ENCODE measurements around the gene CFAP69.
"Not testable (repeated sequence)": the region's sequence is repeated elsewhere in the genome, so short reads cannot be mapped to it uniquely, and the experiment has no call there.

The CFAP69 gene

DNA sequence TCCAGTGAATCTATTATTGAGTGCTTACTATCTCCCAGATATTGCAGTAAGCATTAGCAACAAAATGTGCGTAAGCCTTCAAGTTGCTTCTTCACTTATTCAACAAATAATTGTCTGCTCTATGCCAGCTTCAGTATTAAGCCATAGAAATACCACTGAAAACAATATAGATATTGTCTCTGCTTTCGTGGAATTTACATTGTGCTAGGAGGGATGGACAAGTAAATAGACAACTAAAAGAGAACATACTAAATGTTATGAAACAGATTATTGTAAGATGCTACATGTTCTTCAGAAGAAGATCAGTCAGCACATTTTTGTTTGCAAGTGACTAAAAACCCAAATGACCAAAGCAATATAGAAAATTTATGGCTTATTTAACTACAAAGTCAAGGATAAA lies 27.3 kb downstream of the CFAP69 start:
- DNase-seq: no peak

GRCh38 chr7:90274161-90274560 lies 29.2 kb downstream of the CFAP69 start:
- DNase-seq: no peak

DNA sequence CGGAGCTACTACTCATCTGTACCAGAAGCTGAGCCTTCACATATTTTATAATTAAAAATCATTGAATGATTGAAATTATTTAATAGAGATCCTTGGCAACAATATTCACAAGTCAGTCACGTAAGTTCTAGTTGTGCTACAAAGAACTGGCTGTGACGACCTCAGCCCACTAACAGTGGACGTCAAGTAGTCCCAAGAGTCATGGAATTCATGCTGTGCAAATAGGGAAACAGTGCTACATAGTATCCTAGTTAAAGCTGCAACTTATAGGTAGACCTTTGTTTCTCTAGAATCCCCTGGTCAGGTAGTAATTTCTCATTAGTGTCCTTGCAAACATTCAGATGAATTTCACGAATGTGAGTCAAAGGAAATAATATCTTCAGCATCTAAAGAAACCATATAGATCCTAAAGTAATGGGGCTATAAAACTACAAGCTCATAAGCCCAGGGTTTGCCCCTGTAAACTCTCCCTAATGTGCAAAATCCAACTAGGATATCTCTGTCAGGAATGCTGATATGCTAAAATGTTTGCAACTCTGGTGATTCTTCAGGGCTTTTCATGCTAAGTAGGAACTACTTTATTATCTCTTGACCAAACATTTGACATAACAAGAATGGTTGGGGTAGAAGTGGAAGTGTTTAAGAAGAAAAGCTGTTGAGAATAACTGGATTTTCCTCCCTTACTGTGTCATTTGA lies 31.2 kb downstream of the CFAP69 start:
- no peak for DNase-seq

DNA sequence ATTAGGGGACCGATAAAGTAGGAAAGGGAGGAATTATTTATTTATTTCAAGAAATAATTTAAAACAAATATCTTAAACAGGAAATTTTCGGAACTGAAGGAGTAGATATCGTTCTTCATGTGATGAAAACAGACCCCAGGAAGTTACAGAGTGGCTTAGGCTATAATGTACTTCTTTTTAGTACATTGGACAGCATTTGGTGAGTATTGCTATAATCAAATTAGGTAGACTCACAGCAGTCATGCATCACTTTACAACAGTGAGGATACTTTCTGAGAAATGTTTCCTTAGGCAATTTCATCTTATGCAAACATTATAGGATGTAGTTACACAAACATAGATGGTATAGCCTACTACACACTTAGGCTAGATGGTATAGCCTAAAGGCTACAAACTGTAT lies 43.2 kb downstream of the CFAP69 start:
- DNase-seq: no peak

DNA sequence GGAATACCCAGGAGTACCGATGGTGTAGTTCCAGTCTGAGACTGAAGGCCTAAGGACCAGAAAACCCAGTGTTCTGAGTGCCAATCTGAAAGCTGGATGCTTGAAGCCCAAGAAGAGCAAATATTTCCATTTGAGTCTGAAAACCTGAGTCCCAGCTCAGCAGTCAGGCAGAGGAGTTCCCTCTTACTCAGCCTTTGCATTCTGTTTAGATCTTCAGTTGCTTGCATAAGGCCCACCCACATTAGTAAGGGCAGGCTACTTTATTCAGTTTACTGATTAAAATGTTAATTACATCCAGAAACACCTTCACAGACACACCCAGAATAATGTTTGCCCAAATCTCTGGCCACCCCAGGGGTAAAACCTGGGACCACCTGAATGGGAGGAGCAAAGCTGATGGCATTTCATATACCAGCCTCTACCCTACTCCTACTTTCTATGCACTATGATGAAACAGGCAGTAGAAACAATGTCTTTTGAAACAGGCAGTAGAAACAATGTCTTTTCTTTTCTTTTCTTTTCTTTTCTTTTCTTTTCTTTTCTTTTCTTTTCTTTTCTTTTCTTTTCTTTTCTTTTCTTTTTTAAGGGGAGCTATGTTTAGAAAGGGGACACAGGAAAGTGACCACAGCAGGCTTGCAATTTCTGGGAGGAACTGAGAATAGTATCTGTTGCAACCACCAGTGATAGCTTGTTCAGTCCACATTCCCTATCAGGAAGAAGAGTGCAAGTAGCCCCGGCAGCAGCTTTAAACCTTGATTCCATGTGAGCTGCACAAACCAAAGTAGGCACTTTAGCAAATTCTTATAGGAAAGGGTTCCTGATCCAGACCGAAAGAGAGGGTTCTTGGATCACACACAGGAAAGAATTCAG lies 45.5 kb downstream of the CFAP69 start:
- no peak for DNase-seq

DNA sequence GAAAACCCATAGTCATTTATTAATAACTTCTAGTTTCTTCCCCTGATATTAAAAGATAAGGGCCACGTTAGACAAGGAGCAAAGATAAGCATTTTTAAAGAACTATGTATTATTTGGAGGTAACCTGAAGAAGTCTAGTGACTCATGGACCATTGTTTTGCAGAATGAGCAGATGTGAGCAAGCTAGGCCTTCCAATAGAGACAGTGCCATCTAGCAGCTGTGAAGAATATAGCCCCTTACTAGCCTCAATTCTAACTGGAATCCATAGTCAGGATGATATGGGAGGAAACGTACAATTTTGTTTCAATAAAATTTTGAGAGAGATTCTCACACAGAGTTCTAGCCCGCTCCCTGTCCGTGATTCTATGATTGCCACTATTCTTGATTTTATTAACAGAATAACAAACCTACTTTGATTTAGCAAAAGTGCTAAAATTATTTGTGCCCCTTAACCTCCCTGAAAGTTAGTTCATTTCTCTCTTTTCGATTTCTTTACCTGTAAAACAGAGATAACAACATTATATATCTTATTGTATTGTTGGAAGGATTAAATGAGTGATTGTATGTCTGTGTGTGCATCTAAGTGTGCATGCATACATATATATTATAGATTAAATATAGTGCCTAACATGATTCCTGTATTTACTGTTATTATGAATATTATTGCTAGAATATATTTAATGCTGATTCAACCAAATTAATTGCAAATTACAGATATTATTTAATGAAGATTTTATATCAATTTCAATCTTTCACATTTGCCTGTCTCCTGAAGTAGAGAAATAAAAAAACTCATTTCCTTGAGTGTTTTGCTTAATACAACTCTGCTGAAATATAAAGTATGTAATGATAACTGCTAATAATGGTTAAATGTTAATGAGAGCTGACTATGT lies 53.4 kb downstream of the CFAP69 start:
- DNase-seq: no peak

DNA sequence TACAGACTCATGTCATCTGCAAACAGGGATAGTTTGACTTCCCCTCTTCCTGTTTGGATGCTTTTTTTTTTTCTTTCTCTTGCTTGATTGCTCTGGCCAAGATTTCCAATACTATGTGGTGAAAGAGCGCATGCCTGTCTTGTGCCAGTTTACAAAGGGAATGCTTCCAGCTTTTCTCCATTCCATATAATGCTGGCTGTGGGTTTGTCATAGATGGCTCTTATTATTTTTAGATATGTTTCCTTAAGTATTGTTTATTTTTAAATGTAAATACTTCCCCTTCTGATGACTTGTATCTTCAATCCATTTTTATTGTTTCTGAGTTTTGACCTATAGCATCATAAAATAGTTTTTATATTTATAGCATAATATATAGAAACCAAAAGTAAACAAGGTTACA lies 58.3 kb downstream of the CFAP69 start:
- no peak for DNase-seq

DNA sequence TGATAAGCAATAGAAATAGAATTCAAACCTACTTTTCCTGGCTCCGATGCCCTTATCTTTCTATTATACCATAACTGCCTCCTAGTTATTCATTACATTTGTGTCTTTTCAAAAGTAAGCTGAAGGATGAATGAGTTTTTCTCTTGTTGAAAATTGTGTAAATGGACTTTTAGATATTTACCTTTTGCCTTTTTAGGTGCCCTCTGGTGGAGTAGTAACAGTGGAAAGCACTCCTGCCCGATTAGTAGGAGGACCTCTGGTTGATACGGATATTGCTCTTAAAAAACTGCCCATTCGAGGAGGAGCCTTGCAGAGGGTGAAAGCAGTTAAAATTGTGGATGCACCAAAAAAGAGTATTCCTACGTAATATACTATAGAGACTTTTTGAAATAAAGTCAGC lies 64.9 kb downstream of the CFAP69 start:
- DNase-seq: no peak

- no peak for DNase-seq
These were observed 66.2 kb downstream of the CFAP69 start for GRCh38 chr7:90311175-90311574.

GRCh38 chr7:90312745-90313144 lies 67.8 kb downstream of the CFAP69 start:
- no peak for DNase-seq

GRCh38 chr7:90313907-90314306 lies 68.9 kb downstream of the CFAP69 start:
- DNase-seq: no peak

DNA sequence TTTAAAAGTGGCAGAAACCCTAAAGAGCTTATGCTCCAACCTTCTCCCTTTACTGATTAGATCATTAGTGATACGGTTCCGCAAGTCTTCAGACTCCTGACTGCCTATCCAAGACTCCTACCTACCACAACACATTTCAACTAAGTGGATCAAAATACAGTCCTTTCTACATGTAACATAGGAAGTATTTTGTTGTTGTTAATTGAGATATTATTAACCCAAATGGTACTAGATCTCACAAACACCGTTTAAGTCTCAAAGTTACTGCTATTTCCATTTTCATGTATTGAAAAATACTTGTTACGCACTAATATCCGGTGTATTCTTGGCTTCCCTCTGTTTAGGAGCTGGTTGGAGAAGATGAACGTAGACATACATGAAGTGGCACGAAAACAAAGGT lies 75.0 kb downstream of the CFAP69 start:
- DNase-seq: no peak

DNA sequence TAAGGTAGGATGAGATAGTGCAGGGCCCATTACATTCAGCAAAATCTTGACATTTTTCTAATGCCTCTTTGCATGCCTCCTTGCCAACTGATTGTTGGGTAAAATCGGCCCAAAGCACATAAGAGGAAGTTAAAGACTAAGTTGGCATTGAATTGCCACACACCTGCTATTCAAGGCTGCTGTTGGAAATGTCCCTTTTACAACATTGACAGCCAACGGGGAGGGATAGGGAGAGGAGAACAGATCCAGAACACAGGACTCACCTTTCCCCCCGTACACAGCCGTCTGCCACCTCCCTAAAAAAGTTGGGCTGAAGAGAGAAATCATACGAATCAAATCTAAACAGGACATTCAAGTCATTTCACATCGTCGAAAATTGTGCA lies 75.4 kb downstream of the CFAP69 start:
- no peak for DNase-seq

DNA sequence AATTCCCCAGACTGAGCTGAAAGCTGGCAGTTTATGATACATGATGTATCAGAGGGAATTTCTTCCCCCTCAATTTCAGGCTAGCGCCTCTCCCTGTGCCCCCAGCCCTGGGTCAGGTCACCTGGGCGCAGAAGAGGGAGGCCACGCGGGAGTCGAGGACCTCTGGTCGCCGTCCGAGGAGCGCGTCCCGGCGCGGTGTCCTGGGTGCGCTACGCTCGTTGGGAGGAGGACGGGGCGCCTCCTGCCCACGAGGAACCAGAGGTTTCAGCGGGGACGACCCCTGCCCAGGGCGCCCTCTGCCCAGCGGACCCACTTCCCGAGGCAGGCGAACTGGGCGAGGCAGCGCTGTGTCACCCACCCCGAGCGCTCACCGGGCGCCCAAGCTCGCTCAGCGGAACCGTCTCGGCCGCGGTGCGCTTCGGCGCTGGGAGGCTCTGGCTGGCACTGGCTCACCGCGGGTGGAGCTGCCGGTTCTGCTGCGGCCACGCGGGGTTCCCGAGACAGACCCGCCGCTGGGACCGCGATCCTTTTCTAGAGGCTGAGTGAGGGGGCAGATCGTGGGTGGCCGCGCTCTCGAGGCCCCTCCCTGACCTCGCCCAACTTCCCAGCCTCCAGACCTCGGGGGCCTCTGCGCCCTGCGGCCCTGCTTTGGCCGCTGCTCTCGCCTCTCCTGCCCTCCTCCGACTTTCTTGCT lies 76.0 kb downstream of the CFAP69 start, which contains the start of gene FAM237B:
Gene FAM237B, minus strand, starts transcription at position 504 of the 694 bp plus-strand sequence. CDS start 1,556 bp downstream, outside the sequence.
- DNase-seq: no peak

DNA sequence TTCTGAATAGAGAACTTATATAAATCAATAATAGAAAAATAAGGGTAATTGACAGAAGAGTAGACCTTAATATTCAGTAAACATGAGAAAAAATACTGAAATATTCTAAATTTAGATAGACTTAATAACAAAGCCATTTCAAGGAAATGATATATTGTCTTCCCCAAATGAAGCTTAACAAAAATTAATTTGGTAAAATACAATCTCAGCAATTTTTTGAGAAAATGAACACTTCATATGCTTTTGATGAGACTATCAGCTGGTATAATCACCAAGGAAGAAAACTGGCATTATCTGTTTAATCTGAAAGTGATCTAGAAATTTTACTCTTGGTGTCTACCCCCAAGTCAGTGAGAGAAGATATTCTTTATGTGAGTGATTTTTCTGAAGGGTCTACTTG lies 77.9 kb downstream of the CFAP69 start:
- DNase-seq: no peak

DNA sequence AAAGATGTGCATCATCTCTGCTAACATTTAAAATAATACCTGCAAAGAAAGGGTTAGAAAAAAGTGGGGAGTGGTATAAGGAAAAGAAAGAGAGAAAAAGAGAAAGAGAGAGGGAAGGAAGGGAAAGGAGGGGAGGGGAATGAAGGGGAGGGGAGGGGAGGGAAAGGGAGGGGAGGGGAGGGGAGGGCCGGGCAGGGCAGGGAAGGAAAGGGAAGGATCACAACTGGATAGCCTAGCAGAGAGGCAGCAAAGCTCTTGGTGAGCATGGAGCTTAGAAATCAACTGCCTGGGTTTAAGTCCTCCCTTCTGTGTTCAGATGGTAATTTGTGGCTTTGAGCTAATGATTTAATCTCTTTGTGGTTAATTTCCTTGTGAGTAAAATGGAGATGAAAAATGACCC lies 81.5 kb downstream of the CFAP69 start:
- DNase-seq: no peak

DNA sequence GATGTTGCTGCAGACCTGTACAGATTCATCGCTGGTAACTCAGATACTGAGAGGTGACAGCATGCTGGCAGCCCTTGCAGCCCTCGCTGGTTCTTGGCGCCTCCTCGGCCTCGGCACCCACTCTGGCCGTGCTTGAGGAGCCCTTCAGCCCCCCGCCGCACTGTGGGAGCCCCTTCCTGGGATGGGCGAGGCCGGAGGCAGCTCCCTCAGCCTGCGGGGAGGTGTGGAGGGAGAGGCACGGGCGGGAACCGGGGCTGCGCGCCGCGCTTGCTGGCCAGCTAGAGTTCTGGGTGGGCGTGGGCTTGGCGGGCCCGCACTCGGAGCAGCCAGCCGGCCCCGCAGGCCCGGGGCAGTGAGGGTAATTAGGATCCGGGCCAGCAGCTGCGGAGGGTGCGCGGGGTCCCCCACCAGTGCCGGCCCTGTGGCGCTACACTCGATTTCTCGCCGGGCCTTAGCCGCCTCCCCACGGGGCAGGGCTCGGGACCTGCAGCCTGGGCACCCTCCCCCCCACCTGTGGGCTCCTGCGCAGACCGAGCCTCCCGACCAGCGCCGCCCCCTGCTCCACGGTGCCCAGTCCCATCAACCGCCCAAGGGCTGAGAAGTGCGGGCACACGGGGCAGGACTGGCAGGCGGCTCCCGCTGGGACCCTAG lies 89.3 kb downstream of the CFAP69 start:
- DNase-seq: no peak

GRCh38 chr7:90334926-90335325 lies 90.0 kb downstream of the CFAP69 start:
- not testable (repeated sequence) for DNase-seq

DNA sequence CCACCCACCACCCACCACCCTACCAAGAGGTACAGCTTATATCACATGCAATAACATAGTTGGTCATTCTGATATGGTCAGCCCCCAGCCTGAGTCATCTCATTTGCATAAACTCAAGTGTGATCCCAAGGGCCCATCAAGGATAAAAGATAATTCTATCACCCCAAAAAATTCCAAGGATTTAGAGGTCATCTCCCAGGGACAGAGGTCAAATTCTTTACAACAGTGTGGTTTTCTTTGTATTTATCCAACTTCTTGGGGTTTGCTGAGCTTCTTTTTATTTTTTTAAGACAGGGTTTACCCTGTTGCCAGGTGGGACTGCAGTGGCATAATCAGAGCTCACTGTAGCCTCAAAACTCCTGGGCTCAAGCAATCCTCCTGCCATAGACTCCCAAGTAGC lies 92.1 kb downstream of the CFAP69 start:
- DNase-seq: no peak

- no peak for DNase-seq
These were observed 100.0 kb downstream of the CFAP69 start for GRCh38 chr7:90345016-90345415.

DNA sequence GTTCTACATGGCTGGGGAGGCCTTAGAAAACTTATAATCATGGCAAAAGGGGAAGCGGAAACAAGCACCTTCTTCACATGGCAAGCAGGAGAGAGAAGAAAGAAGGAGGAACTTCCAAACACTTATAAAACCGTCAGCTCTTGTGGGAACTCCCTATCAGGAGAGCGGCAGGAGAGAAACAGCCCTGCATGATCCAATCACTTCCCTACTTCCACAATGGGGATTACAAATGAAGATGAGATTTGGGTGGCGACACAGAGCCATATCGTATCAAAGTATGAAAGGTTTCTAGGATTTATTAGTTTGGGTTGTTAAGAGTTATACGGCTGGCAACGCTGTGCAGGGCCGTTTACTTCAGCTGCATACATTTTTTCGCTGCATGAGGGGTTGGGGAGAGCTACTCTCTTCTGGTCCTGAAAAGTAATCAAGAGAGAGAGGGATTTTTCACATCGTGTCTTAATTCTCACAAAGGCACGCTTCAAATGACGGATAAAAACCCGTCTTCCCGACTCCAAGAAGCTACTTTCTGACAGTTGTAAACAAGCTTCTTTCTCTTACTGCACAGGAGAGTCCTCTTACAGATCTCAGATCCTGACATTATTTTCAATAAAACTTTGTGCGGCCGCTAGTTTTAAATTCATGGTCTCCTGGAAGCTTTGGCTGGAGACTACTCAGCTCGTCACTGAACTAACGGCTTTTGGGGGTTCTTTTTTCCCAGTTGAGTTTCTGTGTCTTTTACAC lies 100.8 kb downstream of the CFAP69 start:
- no peak for DNase-seq
